HG02798 (cell line): Measurements from ENCODE around the gene CASK.
"Not testable (repeated sequence)": the region's sequence is repeated elsewhere in the genome, so short reads cannot be mapped to it uniquely, and the experiment has no call there.

ENCODE experiments used
- ATAC-seq: cut with Tn5 transposase; IDR thresholded peaks from one replicate; pipeline ENCODE4 v1.9.1; 2021; ENCODE audit warnings: mild to moderate bottlenecking; ENCODE audit not compliant: unreplicated experiment, poor library complexity

Gene CASK

DNA sequence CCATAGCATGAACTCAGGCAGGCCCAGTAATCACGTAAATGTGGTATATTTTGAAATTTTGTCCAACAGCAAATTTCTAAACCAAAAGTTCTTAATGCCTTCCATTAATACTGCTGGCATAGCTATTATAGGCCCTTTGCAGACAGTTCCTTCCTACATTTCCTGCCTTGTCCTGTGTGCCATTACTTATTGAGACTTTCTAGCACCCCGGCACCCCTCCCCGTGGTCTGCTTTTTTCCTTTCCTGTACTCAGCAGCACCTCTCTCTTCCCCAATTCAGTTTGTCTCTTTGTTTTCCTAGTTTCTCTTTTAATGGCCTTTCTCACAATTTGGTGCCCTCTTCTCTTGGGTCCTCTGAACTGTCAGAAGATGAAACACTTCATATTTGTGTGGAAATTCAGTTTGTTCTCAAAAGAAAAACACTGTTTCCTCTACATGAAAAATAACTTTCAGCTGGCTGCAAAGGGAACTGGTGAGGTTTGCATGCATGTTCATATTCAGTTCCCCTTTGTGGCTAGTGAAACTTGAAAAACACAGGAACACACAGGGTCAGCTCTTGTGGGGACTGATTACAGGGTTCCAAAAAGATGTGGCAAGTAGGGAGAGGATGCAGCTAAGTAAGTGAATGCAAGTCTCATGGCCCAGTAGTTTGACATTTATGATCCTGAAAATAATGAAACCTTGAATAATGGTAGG, 217.5 kb downstream of the CASK start:
- peak; percentile 83 for ATAC-seq

- ATAC-seq, result no peak
These were observed 218.3 kb downstream of the CASK start for GRCh38 chrX:41705042-41705441.

- ATAC-seq, result no peak
These were observed 219.8 kb downstream of the CASK start for GRCh38 chrX:41703574-41704029.

DNA sequence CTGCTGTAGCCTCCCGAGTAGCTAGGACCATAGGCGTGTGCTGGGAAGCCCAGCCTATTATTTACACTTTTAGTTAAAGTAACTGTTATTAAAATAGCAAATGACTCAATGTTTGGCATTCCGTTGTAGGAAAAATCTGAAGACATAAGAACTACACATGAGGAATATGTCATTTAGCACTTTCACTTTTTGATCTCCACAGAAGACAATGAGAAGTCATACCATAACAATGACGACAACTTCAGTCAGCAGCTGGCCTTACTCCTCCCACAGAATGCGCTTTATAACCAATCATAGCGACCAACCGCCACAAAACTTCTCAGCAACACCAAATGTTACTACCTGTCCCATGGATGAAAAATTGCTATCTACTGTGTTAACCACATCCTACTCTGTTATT, 227.9 kb downstream of the CASK start:
- no peak for ATAC-seq

GRCh38 chrX:41693024-41693423, 230.3 kb downstream of the CASK start:
- no peak for ATAC-seq

DNA sequence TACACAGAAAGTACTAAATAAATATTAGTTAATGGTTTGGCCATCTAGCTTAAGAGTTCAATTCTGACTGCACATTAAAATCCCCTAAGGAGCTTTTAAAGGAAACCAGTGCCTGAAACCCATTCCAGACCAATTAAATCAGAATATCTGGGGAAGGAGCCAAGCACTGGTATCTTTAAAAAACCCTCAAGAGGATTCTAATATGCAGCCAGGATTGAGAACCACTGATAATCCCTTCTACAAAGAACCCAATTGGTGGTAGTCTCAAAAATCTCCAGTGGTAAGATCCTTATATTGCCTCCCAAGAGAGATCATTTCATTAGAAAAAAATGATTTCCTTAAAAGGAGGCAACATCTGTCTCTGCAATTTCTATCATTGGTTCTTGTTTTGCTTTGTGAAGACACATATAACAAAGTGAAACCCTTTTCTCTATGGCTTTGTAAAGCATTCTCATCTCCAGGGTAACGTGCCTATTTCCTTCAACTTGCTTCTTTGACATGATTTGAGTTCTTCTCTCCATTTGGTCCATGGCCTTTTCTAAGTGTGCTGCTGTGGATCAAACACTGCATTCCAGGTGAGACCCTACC, 231.1 kb downstream of the CASK start:
- no peak for ATAC-seq

DNA sequence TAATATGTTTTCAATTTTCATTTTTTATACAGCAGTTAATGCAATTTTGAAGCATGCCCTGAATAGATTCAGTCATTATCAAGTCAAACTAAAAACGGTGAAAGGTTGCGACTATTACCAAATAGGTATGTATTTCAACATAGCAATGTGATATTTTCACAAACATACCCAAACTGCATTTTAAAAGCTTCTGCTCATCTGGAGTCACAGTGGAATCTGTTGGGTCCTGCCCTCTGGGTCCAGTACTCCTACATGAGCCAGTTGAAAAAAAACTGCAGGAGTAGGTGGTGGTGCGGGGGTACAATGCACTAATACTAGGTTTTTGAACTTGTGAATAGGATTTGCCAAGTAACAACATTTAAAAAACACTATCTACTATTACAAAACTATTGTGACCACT, 233.6 kb downstream of the CASK start:
- no peak for ATAC-seq

DNA sequence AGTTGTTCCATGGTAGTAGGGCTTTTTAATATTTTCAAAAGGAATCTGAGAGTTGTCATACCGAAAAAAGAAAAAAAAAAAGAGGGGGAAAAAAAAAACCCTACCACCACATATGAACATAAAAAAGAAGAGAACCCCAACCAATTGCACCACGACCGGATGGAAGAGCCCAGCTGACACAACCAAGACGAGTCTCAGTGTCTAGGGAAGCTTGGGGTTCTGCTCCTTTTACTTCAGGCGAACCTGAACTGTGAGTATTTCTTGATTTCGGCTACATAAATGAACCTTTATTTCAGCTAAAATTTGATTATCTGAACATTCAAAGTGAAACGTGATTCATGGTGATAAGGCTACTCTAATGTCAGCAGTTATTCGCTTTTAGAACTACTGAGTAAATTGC, 234.5 kb downstream of the CASK start, which contains the start of gene GPR34:
TSS of gene GPR34 (plus strand) at position 139 of the 400 bp plus-strand sequence. CDS start 6,661 bp downstream, outside the sequence.
- no peak for ATAC-seq

GRCh38 chrX:41688156-41688555, 235.2 kb downstream of the CASK start:
- ATAC-seq, result no peak

DNA sequence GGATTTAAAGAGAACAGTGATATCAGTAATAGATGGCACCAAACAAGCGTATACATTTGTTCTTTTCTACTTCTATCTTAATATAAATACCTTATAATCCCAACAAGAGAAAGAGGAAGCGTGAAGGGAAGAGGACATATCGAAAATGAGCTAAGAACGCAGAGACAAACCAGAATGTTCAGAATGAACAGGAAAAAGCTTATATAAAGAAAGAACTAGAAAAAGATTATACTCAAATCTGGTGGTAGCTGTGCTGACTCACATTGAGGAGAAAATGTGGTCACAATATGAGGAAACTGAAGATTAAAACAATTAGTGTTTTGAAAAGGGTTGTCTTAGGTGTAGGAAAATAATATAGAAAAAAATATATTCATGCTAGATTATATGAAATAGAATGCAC, 236.6 kb downstream of the CASK start:
- no peak for ATAC-seq

DNA sequence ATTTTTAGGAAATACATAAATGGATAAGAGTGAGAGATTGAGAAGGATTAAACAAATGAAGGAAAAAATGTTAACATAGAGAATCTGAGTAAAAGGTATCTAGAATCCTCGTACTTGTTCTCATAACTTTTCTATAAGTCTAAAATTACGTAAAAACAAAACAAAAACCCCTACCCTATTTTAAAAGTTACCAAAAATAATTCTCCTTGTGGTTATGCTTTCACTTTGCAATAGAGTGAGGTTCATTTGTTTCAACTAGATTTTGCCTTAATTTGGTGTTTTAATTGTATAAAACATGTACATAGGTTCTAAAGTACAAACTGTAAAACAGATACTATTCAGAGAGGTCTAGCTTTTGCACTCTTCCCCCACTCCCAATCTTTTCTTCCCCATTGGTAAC, 238.4 kb downstream of the CASK start:
- ATAC-seq, result no peak

GRCh38 chrX:41684138-41684537, 239.2 kb downstream of the CASK start:
- ATAC-seq, result no peak

- no peak for ATAC-seq
These were observed 245.9 kb downstream of the CASK start for GRCh38 chrX:41677183-41678060.

DNA sequence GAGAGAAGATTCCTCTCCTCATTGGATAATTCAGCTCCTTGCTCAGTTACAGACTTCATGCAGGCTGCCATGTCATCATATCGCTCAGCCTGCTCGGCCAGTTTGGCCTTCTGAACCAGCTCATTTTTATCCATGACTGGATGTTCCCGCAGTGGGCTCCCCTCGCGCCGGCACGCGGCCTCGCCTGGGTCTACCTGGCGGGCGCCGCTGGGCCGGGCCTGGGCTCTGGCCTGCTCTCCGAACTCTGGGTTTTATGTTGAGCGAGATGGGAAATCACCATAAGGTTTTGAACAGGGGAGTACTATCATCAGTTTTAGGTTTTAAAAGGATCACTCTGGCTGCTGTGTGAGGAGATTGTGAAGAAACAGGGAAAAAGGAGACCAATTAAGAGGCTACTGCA, 247.0 kb downstream of the CASK start:
- not testable (repeated sequence) for ATAC-seq

DNA sequence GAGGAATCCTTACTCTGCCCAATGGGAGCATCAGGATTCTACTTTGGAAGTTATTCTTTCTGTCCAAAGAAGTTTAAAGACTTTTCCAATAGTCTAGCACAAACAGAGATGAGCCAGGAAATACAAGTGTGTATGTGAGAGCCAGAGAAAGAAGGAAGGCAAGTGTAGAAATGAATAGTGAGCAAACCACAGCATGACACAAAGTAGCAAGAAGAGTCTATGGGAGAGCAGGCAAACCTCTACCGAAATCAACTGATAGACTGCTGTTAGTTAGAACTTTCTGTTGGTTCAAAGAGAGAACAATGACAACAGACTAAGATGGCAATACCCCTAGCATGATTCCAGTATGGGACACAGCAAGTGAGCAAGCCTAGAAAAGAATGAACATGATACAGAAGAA, 250.7 kb downstream of the CASK start:
- ATAC-seq, result no peak

- no peak for ATAC-seq
These were observed 252.3 kb downstream of the CASK start for GRCh38 chrX:41671082-41671481.

GRCh38 chrX:41670112-41670511, 253.2 kb downstream of the CASK start:
- no peak for ATAC-seq

DNA sequence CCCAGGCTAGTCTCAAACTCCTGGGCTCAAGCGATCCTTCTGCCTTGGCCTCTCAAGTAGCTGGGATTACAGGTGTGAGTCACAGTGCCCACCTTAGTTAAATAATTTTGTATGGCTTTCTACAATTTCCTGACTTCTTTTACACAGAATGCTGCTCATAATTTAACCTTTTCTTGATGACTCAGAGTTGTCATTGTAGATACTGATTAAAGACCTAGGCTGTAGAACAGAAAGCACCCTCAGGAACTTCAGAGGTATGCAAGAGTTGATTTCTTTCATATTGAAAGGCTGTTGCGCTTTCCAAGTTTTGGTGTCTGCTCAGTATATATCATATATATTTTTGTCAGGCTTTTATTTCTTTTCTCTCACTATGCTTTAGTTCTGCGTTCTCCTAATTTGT, 255.7 kb downstream of the CASK start:
- no peak for ATAC-seq

GRCh38 chrX:41666251-41666650, 257.1 kb downstream of the CASK start:
- ATAC-seq, result no peak

DNA sequence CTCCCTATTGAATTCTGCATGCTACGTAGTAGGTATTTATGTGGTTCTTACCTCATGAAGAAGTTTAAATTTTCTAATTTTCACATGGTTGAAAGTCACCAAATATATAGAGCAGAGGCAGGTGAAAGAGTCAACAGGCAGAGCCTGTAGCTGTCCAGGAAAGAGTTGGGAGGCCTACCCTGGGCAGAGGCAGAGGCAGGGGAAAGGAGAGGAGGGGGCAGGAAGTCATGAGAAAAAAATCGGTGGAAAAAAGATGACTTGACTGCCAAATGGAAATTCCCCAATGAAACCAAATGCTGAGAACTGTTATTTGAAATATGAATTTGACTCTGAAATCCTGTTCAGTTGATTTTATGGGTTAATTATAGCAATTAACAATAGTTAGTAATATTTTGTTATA, 257.7 kb downstream of the CASK start:
- no peak for ATAC-seq

- ATAC-seq, result no peak
These were observed 258.4 kb downstream of the CASK start for GRCh38 chrX:41664908-41665307.
